Measurements from ENCODE around the gene ALLC.

DNA sequence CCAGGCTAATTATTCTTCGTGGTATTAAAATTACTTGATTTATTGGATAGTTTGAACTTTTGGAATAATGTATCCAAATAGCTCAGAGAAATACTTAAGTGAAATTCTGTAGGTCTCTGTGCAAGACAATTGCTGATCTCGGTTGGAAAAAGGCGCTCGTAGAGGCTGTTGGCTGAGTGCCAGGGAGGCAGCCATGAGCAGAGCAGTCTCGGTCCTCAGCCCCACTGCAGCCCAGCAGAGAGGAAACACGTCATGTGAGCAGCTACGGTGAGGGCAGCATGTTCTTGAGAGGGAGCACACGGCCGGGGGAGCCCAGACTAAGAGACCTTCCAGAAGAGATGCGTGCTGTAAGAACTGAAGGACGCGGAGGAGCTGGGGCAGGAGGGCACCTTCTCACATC, 87.9 kb downstream of the ALLC start:
- TF ChIP-seq, protein P1, sequence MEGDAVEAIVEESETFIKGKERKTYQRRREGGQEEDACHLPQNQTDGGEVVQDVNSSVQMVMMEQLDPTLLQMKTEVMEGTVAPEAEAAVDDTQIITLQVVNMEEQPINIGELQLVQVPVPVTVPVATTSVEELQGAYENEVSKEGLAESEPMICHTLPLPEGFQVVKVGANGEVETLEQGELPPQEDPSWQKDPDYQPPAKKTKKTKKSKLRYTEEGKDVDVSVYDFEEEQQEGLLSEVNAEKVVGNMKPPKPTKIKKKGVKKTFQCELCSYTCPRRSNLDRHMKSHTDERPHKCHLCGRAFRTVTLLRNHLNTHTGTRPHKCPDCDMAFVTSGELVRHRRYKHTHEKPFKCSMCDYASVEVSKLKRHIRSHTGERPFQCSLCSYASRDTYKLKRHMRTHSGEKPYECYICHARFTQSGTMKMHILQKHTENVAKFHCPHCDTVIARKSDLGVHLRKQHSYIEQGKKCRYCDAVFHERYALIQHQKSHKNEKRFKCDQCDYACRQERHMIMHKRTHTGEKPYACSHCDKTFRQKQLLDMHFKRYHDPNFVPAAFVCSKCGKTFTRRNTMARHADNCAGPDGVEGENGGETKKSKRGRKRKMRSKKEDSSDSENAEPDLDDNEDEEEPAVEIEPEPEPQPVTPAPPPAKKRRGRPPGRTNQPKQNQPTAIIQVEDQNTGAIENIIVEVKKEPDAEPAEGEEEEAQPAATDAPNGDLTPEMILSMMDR (conservative IDR thresholded peaks at IDR 0.05; ENCODE audit: low read depth, low read length): no peak
- TF ChIP-seq EZH2 (IDR thresholded peaks at IDR 0.05; ENCODE audit: low read length, unreplicated experiment): no peak

All from PC-3 (cell line).